SU-DHL-6 (cell line): ENCODE results near the gene YY1AP1.
"Not testable (repeated sequence)": the region's sequence is repeated elsewhere in the genome, so short reads cannot be mapped to it uniquely, and the experiment has no call there.

ENCODE experiments used
- EZH2phosphoT487 ChIP-seq: fragments of 200-600 bp; sonication (generic), shearing (Covaris generic); conservative IDR thresholded peaks from 2 replicates; pipeline ENCODE4 v1.6.1; 2018; ENCODE audit warnings: mild to moderate bottlenecking, antibody characterized with exemption, low read length, moderate library complexity, mixed read lengths
- TF ChIP-seq, protein P1 (sequence below): fragments of 200-600 bp; sonication (generic); IDR thresholded peaks from one replicate; pipeline ENCODE4 v1.5.1; 2017; ENCODE audit warnings: antibody characterized with exemption, mild to moderate bottlenecking, low read length, moderate library complexity; ENCODE audit not compliant: insufficient read depth, poor library complexity, severe bottlenecking

DNA sequence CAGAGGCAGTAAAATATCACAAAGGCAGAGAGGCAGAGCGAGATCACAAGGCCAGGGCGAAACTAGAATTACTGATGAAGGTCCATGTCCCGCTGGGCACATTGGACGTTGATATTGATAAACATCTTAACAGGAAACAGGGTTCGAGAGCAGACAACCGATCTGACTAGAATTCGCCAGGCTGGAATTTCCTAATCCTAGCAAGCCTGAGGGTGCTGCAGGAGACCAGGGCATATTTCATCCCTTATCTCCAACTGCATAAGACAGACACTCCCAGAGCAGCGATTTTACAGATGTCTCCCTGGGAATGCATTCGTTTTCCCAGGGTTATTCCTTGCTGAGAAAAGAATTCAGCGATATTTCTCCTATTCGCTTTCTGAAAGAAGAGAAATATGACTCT, 9.0 kb upstream of the YY1AP1 start:
- TF ChIP-seq, protein P1, sequence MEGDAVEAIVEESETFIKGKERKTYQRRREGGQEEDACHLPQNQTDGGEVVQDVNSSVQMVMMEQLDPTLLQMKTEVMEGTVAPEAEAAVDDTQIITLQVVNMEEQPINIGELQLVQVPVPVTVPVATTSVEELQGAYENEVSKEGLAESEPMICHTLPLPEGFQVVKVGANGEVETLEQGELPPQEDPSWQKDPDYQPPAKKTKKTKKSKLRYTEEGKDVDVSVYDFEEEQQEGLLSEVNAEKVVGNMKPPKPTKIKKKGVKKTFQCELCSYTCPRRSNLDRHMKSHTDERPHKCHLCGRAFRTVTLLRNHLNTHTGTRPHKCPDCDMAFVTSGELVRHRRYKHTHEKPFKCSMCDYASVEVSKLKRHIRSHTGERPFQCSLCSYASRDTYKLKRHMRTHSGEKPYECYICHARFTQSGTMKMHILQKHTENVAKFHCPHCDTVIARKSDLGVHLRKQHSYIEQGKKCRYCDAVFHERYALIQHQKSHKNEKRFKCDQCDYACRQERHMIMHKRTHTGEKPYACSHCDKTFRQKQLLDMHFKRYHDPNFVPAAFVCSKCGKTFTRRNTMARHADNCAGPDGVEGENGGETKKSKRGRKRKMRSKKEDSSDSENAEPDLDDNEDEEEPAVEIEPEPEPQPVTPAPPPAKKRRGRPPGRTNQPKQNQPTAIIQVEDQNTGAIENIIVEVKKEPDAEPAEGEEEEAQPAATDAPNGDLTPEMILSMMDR, result not testable (repeated sequence)
- TF ChIP-seq EZH2phosphoT487, result not testable (repeated sequence)
